ENCODE measurements around the gene ZNF581.
A peak's percentile ranks its signal among the peaks of the same experiment; 100 is the strongest.

The ZNF581 gene

GRCh38 chr19:55625004-55625326, 18.5 kb upstream of the ZNF581 start:
- POLR2A ChIA-PET (ENCODE audit: low non-redundant PET), result interaction anchor here (0.6 to 1.0 kb wide), 7 partner anchors 11 to 149 kb away, joined by 3 to 7 read pairs (median 3); partner anchors contain the start of genes ZNF628 and ZNF865
- DNase-seq (ENCODE audit: low spot score), result no peak
- H3K27ac ChIP-seq, result peak overlapping the region; percentile 87
- TF ChIP-seq CTCF (conservative IDR thresholded peaks at IDR 0.05; ENCODE audit: low read depth), result no peak
- CTCF ChIA-PET, result interaction anchor here (0.6 to 1.2 kb wide), 2 partner anchors 14 to 29 kb away, joined by 4 to 5 read pairs; no protein-coding TSS in a partner anchor

GRCh38 chr19:55626350-55626749, 17.1 kb upstream of the ZNF581 start:
- ChIA-PET CTCF (interaction anchor here (1.7 kb wide), 1 partner anchor 20 kb away, joined by 5 read pairs; no protein-coding TSS in a partner anchor), POLR2A (ENCODE audit: low non-redundant PET) (no interaction called here)
- DNase-seq (ENCODE audit: low spot score), result no peak
- no peak overlapping the region for H3K27ac ChIP-seq
- TF ChIP-seq CTCF (conservative IDR thresholded peaks at IDR 0.05; ENCODE audit: low read depth), result no peak

- TF ChIP-seq CTCF (conservative IDR thresholded peaks at IDR 0.05; ENCODE audit: low read depth), result peak; percentile 74
- H3K27ac ChIP-seq, result peak overlapping the region; percentile 22
- CTCF ChIA-PET, result interaction anchor here (0.6 to 3.1 kb wide), 11 partner anchors 12 to 682 kb away, joined by 3 to 20 read pairs (median 4); partner anchors contain the start of gene ZSCAN5A
- no peak for DNase-seq (ENCODE audit: low spot score)
- POLR2A ChIA-PET (ENCODE audit: low non-redundant PET), result no interaction called here
Measured at GRCh38 chr19:55632463-55632834, 11.0 kb upstream of the ZNF581 start.

- no peak for TF ChIP-seq CTCF (conservative IDR thresholded peaks at IDR 0.05; ENCODE audit: low read depth)
- ChIA-PET POLR2A (ENCODE audit: low non-redundant PET) (no interaction called here), CTCF (interaction anchor here (0.7 to 3.1 kb wide), 2 partner anchors 119 to 160 kb away, joined by 3 to 20 read pairs; no protein-coding TSS in a partner anchor)
- no peak for DNase-seq (ENCODE audit: low spot score)
- no peak overlapping the region for H3K27ac ChIP-seq
Measured at GRCh38 chr19:55633861-55634260, 9.6 kb upstream of the ZNF581 start.

- CTCF ChIA-PET, result interaction anchor here (0.8 kb wide), 1 partner anchor 29 kb away, joined by 5 read pairs; no protein-coding TSS in a partner anchor
- no peak for TF ChIP-seq CTCF (conservative IDR thresholded peaks at IDR 0.05; ENCODE audit: low read depth)
- H3K27ac ChIP-seq, result peak overlapping the region; percentile 80
- DNase-seq (ENCODE audit: low spot score), result no peak
- POLR2A ChIA-PET (ENCODE audit: low non-redundant PET), result interaction anchor here (0.7 kb wide), 1 partner anchor 40 kb away, joined by 3 read pairs; no protein-coding TSS in a partner anchor
Measured at GRCh38 chr19:55635334-55635717, 8.1 kb upstream of the ZNF581 start.

GRCh38 chr19:55635856-55636440, 7.5 kb upstream of the ZNF581 start:
- DNase-seq (ENCODE audit: low spot score), result no peak
- TF ChIP-seq CTCF (conservative IDR thresholded peaks at IDR 0.05; ENCODE audit: low read depth), result no peak
- peak overlapping the region; percentile 80 for H3K27ac ChIP-seq
- ChIA-PET CTCF (interaction anchor here (1.0 to 1.7 kb wide), 2 partner anchors 84 to 168 kb away, joined by 3 to 9 read pairs; no protein-coding TSS in a partner anchor), POLR2A (ENCODE audit: low non-redundant PET) (interaction anchor here (0.6 kb wide), 1 partner anchor 11 kb away, joined by 7 read pairs; no protein-coding TSS in a partner anchor)
